ENCODE data around the gene EIF1AD. TPM values are rescaled to one million over a fixed set of nuclear protein-coding genes. Genes with fewer than 3 reads are reported as not detected.
"Not testable (repeated sequence)": the region's sequence is repeated elsewhere in the genome, so short reads cannot be mapped to it uniquely, and the experiment has no call there.

Gene EIF1AD
- polyA plus RNA-seq, 3 donors = 26.3 to 30.3 (median 28.4) TPM

GRCh38 chr11:66032957-66033735, 31.2 kb upstream of the EIF1AD start:
- no peak for DNase-seq (ENCODE audit: extremely low read depth in 1 of 11, low read depth in 9 of 11, low spot score in 4 of 11)

- no peak for DNase-seq (ENCODE audit: extremely low read depth in 1 of 11, low read depth in 9 of 11, low spot score in 4 of 11)
These were observed 24.1 kb upstream of the EIF1AD start, which contains the start of gene CATSPER1 for GRCh38 chr11:66026017-66026529. TSS of gene CATSPER1 (minus strand) at chr11:66026479. CDS start at chr11:66026379, 100 bp downstream.

- not testable (repeated sequence) for DNase-seq (ENCODE audit: extremely low read depth in 1 of 11, low read depth in 9 of 11, low spot score in 4 of 11)
These were observed 21.2 kb upstream of the EIF1AD start for GRCh38 chr11:66023186-66023440.

- DNase-seq (ENCODE audit: extremely low read depth in 1 of 11, low read depth in 9 of 11, low spot score in 4 of 11) = peak in 4 of 11 donors; percentile 37 to 58 (median 50)
These were observed 20.6 kb upstream of the EIF1AD start for GRCh38 chr11:66022401-66023185.

- DNase-seq (ENCODE audit: extremely low read depth in 1 of 11, low read depth in 9 of 11, low spot score in 4 of 11) = no peak
These were observed 18.8 kb upstream of the EIF1AD start for GRCh38 chr11:66020618-66021357.

GRCh38 chr11:66020212-66020611, 18.3 kb upstream of the EIF1AD start:
- no peak for DNase-seq (ENCODE audit: extremely low read depth in 1 of 11, low read depth in 9 of 11, low spot score in 4 of 11)

- DNase-seq (ENCODE audit: extremely low read depth in 1 of 11, low read depth in 9 of 11, low spot score in 4 of 11) = no peak
These were observed 15.4 kb upstream of the EIF1AD start for GRCh38 chr11:66017321-66017720.

GRCh38 chr11:66016793-66017177, 14.8 kb upstream of the EIF1AD start:
- no peak for DNase-seq (ENCODE audit: extremely low read depth in 1 of 11, low read depth in 9 of 11, low spot score in 4 of 11)

GRCh38 chr11:66015936-66016792, 14.2 kb upstream of the EIF1AD start:
- DNase-seq (ENCODE audit: extremely low read depth in 1 of 11, low read depth in 9 of 11, low spot score in 4 of 11) = no peak

GRCh38 chr11:66015454-66015881, 13.5 kb upstream of the EIF1AD start:
- DNase-seq (ENCODE audit: extremely low read depth in 1 of 11, low read depth in 9 of 11, low spot score in 4 of 11) = no peak

- no peak for DNase-seq (ENCODE audit: extremely low read depth in 1 of 11, low read depth in 9 of 11, low spot score in 4 of 11)
These were observed 13.0 kb upstream of the EIF1AD start for GRCh38 chr11:66014804-66015453.

- DNase-seq (ENCODE audit: extremely low read depth in 1 of 11, low read depth in 9 of 11, low spot score in 4 of 11) = no peak
These were observed 11.8 kb upstream of the EIF1AD start for GRCh38 chr11:66013762-66014100.

- DNase-seq (ENCODE audit: extremely low read depth in 1 of 11, low read depth in 9 of 11, low spot score in 4 of 11) = no peak
These were observed 11.2 kb upstream of the EIF1AD start for GRCh38 chr11:66012946-66013761.

GRCh38 chr11:66012371-66012945, 10.5 kb upstream of the EIF1AD start:
- no peak for DNase-seq (ENCODE audit: extremely low read depth in 1 of 11, low read depth in 9 of 11, low spot score in 4 of 11)

- no peak for DNase-seq (ENCODE audit: extremely low read depth in 1 of 11, low read depth in 9 of 11, low spot score in 4 of 11)
These were observed 9.9 kb upstream of the EIF1AD start, which contains the start of gene CST6 for GRCh38 chr11:66011785-66012303. TSS of gene CST6 (plus strand) at chr11:66012008. CDS start at chr11:66012045, 37 bp downstream.

GRCh38 chr11:66011239-66011784, 9.4 kb upstream of the EIF1AD start:
- DNase-seq (ENCODE audit: extremely low read depth in 1 of 11, low read depth in 9 of 11, low spot score in 4 of 11) = no peak

GRCh38 chr11:66010036-66010435, 8.1 kb upstream of the EIF1AD start:
- DNase-seq (ENCODE audit: extremely low read depth in 1 of 11, low read depth in 9 of 11, low spot score in 4 of 11) = not testable (repeated sequence)
